GM10248 (cell line): Measurements from ENCODE around the gene CTNNBL1.

Experiments used
- CTCF ChIA-PET: fragments of 300-600 bp; sonication (Branson Sonifier 250); formaldehyde crosslinking; extraction: SDS; loops from one replicate; lab custom pipeline; 2021; ENCODE audit warnings: antibody characterized with exemption; lab: Yijun Ruan, JAX
- POLR2A ChIA-PET: fragments of 350-650 bp; sonication (Branson Sonifier 250); formaldehyde crosslinking; extraction: SDS; loops from one replicate; lab custom pipeline; 2020; ENCODE audit warnings: antibody characterized with exemption; lab: Yijun Ruan, JAX
- DNase-seq: peaks from one replicate; pipeline ENCODE4 v3.0.0; 2012; ENCODE audit errors: extremely low spot score
- CTCF ChIP-seq: IDR thresholded peaks from 2 replicates; pipeline ENCODE4 v1.5.1; 2012; ENCODE audit warnings: mild to moderate bottlenecking, low read depth; ENCODE audit errors: extremely low read depth, missing control alignments, control extremely low read depth

Gene CTNNBL1

GRCh38 chr20:37804584-37805566, 111.0 kb downstream of the CTNNBL1 start:
- ChIA-PET CTCF (interaction anchor here (0.7 to 1.8 kb wide), 4 partner anchors 15 to 55 kb away, joined by 3 to 6 read pairs (median 3); no protein-coding TSS in a partner anchor), POLR2A (interaction anchor here (1.0 kb wide), 1 partner anchor 10 kb away, joined by 4 read pairs; no protein-coding TSS in a partner anchor)
- TF ChIP-seq CTCF = no peak
- peak; percentile 45 for DNase-seq

- DNase-seq = no peak
- ChIA-PET CTCF (no interaction called here), POLR2A (no interaction called here)
- TF ChIP-seq CTCF = no peak
These were observed 113.8 kb downstream of the CTNNBL1 start for GRCh38 chr20:37807471-37808232.

- CTCF ChIA-PET = no interaction called here
- no peak for TF ChIP-seq CTCF
- no peak for DNase-seq
- POLR2A ChIA-PET = no interaction called here
These were observed 114.6 kb downstream of the CTNNBL1 start for GRCh38 chr20:37808233-37809070.

GRCh38 chr20:37810027-37810426, 116.2 kb downstream of the CTNNBL1 start:
- no peak for TF ChIP-seq CTCF
- no peak for DNase-seq
- ChIA-PET POLR2A (no interaction called here), CTCF (no interaction called here)

GRCh38 chr20:37816003-37816402, 122.2 kb downstream of the CTNNBL1 start:
- TF ChIP-seq CTCF = no peak
- DNase-seq = no peak
- ChIA-PET POLR2A (no interaction called here), CTCF (no interaction called here)

- no peak for DNase-seq
- ChIA-PET POLR2A (no interaction called here), CTCF (no interaction called here)
- TF ChIP-seq CTCF = no peak
These were observed 122.9 kb downstream of the CTNNBL1 start for GRCh38 chr20:37816726-37817125.
